ENCODE results near the gene GADL1.

Gene GADL1

DNA sequence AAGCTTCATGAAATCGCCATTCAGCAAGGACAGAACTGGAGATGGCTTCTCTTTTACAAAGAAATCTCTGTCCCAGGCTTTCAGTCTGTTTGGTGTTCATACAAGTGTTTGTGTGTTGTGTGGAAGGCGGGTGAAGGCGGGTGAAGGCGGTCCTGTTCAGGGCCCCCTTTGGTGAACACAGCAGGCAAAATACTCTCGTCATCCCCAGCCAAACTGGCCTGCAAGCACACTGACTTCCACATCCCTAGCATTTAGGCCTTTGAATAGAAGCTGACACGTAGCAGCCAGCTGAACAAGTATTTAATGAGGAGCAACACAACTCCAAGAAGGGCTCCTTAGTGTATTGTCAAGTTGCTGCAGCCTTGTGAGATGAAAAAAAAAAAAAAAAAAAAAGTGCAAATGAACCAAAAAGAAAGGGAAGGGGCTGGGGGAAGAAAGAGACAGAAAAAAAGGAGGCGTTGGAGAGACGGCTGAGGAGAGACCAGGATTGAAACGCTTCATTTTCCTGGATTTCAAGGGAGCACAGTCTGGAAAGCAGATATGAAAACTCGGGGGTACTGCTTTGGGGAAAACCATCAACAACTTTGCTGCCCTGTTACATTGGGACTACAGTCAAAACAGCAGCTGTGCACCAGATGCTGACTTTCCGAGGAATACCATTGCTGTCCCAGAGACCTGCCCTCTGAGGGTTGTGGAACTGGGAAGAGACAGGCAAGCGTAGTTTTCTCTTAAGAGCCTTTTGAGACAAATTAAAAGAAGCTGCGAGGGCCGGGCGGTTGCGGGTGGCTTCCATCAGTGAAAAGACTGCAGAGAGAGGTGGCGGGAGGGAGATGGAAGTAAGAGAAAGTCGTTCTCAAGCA, 213.4 kb downstream of the GADL1 start:
- DNase-seq (ENCODE audit: low read depth, low spot score), result no peak
- Histone ChIP-seq H3K9me3 (ENCODE audit: control insufficient read depth, insufficient read depth, low read length) (no peaks in the 10 kb centered on the region), H3K36me3 (ENCODE audit: control insufficient read depth, insufficient read depth, low read length) (no peaks in the 10 kb centered on the region), H3K27me3 (ENCODE audit: control insufficient read depth, insufficient read depth, low read length) (peaks cover 1% of the 10 kb centered on the region; the same call in 1 of the 2 replicates), H3K27ac (ENCODE audit: low read length) (no peak overlapping the region), H3K4me3 (ENCODE audit: low read length) (no peak overlapping the region), H3K4me1 (ENCODE audit: control insufficient read depth, insufficient read depth, low read length) (peaks cover 1% of the 10 kb centered on the region; the same call in 1 of the 2 replicates)
- 100% methylated on average over 2 of the region's 18 CpGs for WGBS (ENCODE audit: insufficient coverage, insufficient read length)

GRCh38 chr3:30679045-30679444, 215.4 kb downstream of the GADL1 start:
- H3K4me3 ChIP-seq (ENCODE audit: low read length), result no peak overlapping the region
- peaks cover 1% of the 10 kb centered on the region; the same call in 1 of the 2 replicates for H3K4me1 ChIP-seq (ENCODE audit: control insufficient read depth, insufficient read depth, low read length)
- no peak for DNase-seq (ENCODE audit: low read depth, low spot score)
- peaks cover 1% of the 10 kb centered on the region; the same call in 1 of the 2 replicates for H3K27me3 ChIP-seq (ENCODE audit: control insufficient read depth, insufficient read depth, low read length)
- H3K27ac ChIP-seq (ENCODE audit: low read length), result no peak overlapping the region
- no peaks in the 10 kb centered on the region; the same call in 1 of the 2 replicates for H3K36me3 ChIP-seq (ENCODE audit: control insufficient read depth, insufficient read depth, low read length)
- no peaks in the 10 kb centered on the region for H3K9me3 ChIP-seq (ENCODE audit: control insufficient read depth, insufficient read depth, low read length)

- peaks cover 1% of the 10 kb centered on the region; the same call in 1 of the 2 replicates for H3K27me3 ChIP-seq (ENCODE audit: control insufficient read depth, insufficient read depth, low read length)
- DNase-seq (ENCODE audit: low read depth, low spot score), result no peak
- WGBS (ENCODE audit: insufficient coverage, insufficient read length), result no CpG with 5 or more reads among the region's 8 CpGs
- H3K9me3 ChIP-seq (ENCODE audit: control insufficient read depth, insufficient read depth, low read length), result no peaks in the 10 kb centered on the region
- no peak overlapping the region for H3K27ac ChIP-seq (ENCODE audit: low read length)
- peaks cover under 1% of the 10 kb centered on the region; the same call in 1 of the 2 replicates for H3K36me3 ChIP-seq (ENCODE audit: control insufficient read depth, insufficient read depth, low read length)
- no peak overlapping the region for H3K4me3 ChIP-seq (ENCODE audit: low read length)
- peaks cover 1% of the 10 kb centered on the region; the same call in 1 of the 2 replicates for H3K4me1 ChIP-seq (ENCODE audit: control insufficient read depth, insufficient read depth, low read length)
Observed at GRCh38 chr3:30677347-30677685, 217.1 kb downstream of the GADL1 start.

DNA sequence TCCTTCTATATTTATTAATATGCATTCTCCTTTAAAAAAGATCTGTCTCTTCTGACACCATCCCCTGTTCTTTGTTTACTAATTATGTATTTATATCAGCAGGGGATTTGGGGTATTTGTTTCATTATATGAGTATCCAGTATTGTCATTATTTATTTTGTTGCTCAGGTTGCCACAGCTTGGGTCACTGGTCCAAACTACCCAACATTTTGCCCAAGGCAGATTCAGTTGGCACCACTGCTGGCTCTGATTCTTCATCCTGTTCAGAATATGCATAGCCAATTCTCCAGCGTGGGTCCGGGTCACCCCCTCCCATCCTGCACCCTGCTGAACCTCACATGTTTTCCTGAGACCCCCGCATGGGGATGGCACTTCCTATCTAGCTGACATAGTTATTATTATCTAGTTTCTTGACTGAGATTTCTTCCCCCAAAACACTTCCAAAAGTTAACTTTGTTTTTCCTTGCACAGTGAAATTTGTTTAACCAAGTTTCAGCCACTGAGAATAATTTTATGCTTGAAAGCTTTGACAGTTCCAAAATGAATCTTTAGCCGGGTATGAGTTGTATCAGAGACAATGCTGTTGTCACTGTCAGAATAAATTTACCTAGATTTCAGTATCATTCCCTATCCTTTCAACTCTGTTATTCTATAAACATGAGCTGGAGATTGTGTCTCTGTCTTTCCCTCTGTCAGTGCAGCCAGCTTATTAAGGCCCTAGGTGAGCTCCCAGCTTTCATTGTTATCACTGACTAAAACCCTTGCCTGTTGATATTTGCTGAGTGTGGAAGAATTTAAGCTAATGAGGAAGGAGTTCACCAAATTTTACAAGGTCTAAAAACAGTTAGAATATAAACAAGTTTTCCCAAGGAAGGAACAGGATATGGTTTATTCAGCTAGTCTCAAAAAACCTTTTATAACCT, 217.8 kb downstream of the GADL1 start:
- H3K27me3 ChIP-seq (ENCODE audit: control insufficient read depth, insufficient read depth, low read length), result peaks cover 1% of the 10 kb centered on the region; the same call in 1 of the 2 replicates
- no peak overlapping the region for H3K27ac ChIP-seq (ENCODE audit: low read length)
- no peak for DNase-seq (ENCODE audit: low read depth, low spot score)
- no peak overlapping the region for H3K4me3 ChIP-seq (ENCODE audit: low read length)
- no peaks in the 10 kb centered on the region for H3K9me3 ChIP-seq (ENCODE audit: control insufficient read depth, insufficient read depth, low read length)
- peaks cover 7% of the 10 kb centered on the region; the same call in 1 of the 2 replicates for H3K36me3 ChIP-seq (ENCODE audit: control insufficient read depth, insufficient read depth, low read length)
- WGBS (ENCODE audit: insufficient coverage, insufficient read length), result no CpG with 5 or more reads among the region's 4 CpGs
- peaks cover 1% of the 10 kb centered on the region; the same call in 1 of the 2 replicates for H3K4me1 ChIP-seq (ENCODE audit: control insufficient read depth, insufficient read depth, low read length)
